Karpas-422 (cell line): Measurements from ENCODE around the gene PRKCZ. TPM values are rescaled to one million over a fixed set of nuclear protein-coding genes. Genes with fewer than 3 reads are reported as not detected.
"Not testable (repeated sequence)": the region's sequence is repeated elsewhere in the genome, so short reads cannot be mapped to it uniquely, and the experiment has no call there.

Experiments used
- DNase-seq: peaks from one replicate; pipeline ENCODE4 v3.0.0-alpha.2; 2015
- H2AFZ ChIP-seq: fragments of 200-600 bp; sonication (generic); 2 replicates; pipeline ENCODE4 v1.6.1; 2014; ENCODE audit warnings: antibody characterized with exemption, low read length, mixed read lengths
- H3K27ac ChIP-seq: fragments of 200-600 bp; sonication (generic); 2 replicates; pipeline ENCODE4 v1.5.1; 2014; ENCODE audit warnings: mild to moderate bottlenecking, low read length, moderate library complexity
- H3K27me3 ChIP-seq: fragments of 200-600 bp; sonication (generic); 2 replicates; pipeline ENCODE4 v1.6.1; 2014; ENCODE audit warnings: low read length, mixed read lengths
- H3K36me3 ChIP-seq: fragments of 200-600 bp; sonication (generic); 2 replicates; pipeline ENCODE4 v1.6.1; 2014; ENCODE audit warnings: low read length, mixed read lengths; ENCODE audit not compliant: insufficient read depth
- H3K4me1 ChIP-seq: fragments of 200-600 bp; sonication (generic); 2 replicates; pipeline ENCODE4 v1.6.1; 2014; ENCODE audit warnings: mild to moderate bottlenecking, low read length, mixed read lengths
- H3K4me2 ChIP-seq: fragments of 200-600 bp; sonication (generic); 2 replicates; pipeline ENCODE4 v1.6.1; 2014; ENCODE audit warnings: low read length, low read depth, mild to moderate bottlenecking; ENCODE audit not compliant: poor library complexity, severe bottlenecking
- H3K4me3 ChIP-seq: fragments of 200-600 bp; sonication (generic); 2 replicates; pipeline ENCODE4 v1.5.1; 2014; ENCODE audit warnings: mild to moderate bottlenecking, antibody characterized with exemption, low read length, mixed read lengths
- H3K79me2 ChIP-seq: fragments of 200-600 bp; sonication (generic); 2 replicates; pipeline ENCODE4 v1.6.1; 2014; ENCODE audit warnings: mild to moderate bottlenecking, low read length, mixed read lengths
- H3K9ac ChIP-seq: fragments of 200-600 bp; sonication (generic); 2 replicates; pipeline ENCODE4 v1.6.0; 2014; ENCODE audit warnings: low read length
- H3K9me2 ChIP-seq: fragments of 200-600 bp; sonication (generic), shearing (Covaris generic); replicated peaks from 2 replicates; pipeline ENCODE4 v1.6.0; 2014; ENCODE audit warnings: mild to moderate bottlenecking, low read length, moderate library complexity; ENCODE audit not compliant: insufficient read depth
- H3K9me3 ChIP-seq: fragments of 300-700, 200-600 bp; sonication (generic); 2 replicates; pipeline ENCODE4 v1.6.1; 2014; ENCODE audit warnings: low read length, mixed read lengths
- H4K20me1 ChIP-seq: fragments of 200-600 bp; sonication (generic); 2 replicates; pipeline ENCODE4 v1.6.1; 2014; ENCODE audit warnings: mild to moderate bottlenecking, antibody characterized with exemption, low read length, low read depth; ENCODE audit not compliant: insufficient read depth
- total RNA-seq: library from RNA; depleted of rRNA; stranded (reverse); fragments of >200 nt; shearing (Covaris generic); gene quantifications from 2 replicates; pipeline ENCODE4 v1.2.3, GENCODE V29; 2014; ENCODE audit warnings: low replicate concordance

Gene PRKCZ
- total RNA-seq, 1 experiment from 2014 or later, result not detected

GRCh38 chr1:2110191-2110737 lies 60.1 kb downstream of the PRKCZ start:
- no peak for DNase-seq
- H4K20me1 ChIP-seq, result no peaks in the 10 kb centered on the region
- H3K9me2 ChIP-seq, result no peaks in the 10 kb centered on the region
- H3K4me3 ChIP-seq, result no peak overlapping the region
- H3K79me2 ChIP-seq, result no peaks in the 10 kb centered on the region
- H3K9me3 ChIP-seq, result no peaks in the 10 kb centered on the region
- H2AFZ ChIP-seq, result no peak overlapping the region
- no peak overlapping the region for H3K27ac ChIP-seq
- H3K36me3 ChIP-seq, result no peaks in the 10 kb centered on the region
- H3K9ac ChIP-seq, result no peak overlapping the region
- H3K27me3 ChIP-seq, result no peaks in the 10 kb centered on the region
- H3K4me1 ChIP-seq, result no peaks in the 10 kb centered on the region
- no peak overlapping the region for H3K4me2 ChIP-seq

- no peak overlapping the region for H3K27ac ChIP-seq
- H2AFZ ChIP-seq, result no peak overlapping the region
- H3K9me2 ChIP-seq, result no peaks in the 10 kb centered on the region
- H3K79me2 ChIP-seq, result no peaks in the 10 kb centered on the region
- H3K9me3 ChIP-seq, result no peaks in the 10 kb centered on the region
- no peak for DNase-seq
- H3K9ac ChIP-seq, result no peak overlapping the region
- H3K27me3 ChIP-seq, result no peaks in the 10 kb centered on the region
- H3K4me3 ChIP-seq, result no peak overlapping the region
- no peak overlapping the region for H3K4me2 ChIP-seq
- H3K36me3 ChIP-seq, result no peaks in the 10 kb centered on the region
- H4K20me1 ChIP-seq, result no peaks in the 10 kb centered on the region
- no peaks in the 10 kb centered on the region for H3K4me1 ChIP-seq
Measured at GRCh38 chr1:2110738-2111673, 60.8 kb downstream of the PRKCZ start.

DNA sequence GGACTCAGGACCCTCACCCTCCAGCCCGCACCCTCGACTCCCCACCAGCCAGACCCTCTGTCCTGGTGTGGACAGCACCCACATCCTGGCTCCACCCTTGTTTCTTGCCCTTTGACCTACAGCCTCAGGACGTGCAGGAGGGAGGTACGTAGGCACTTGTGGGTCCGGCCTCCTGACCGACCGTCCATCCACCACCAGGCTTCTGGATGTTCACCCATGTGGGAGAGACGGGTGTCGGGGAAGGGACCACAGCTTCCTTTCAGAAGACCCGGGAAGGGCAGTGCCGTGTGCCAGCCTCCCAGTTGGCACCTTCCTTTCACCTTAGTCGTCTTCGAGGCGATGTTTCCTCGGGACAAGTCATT lies 61.4 kb downstream of the PRKCZ start:
- Histone ChIP-seq H3K9ac (no peak overlapping the region), H3K4me1 (no peaks in the 10 kb centered on the region), H3K27me3 (no peaks in the 10 kb centered on the region), H3K9me3 (no peaks in the 10 kb centered on the region), H3K27ac (no peak overlapping the region), H3K9me2 (no peaks in the 10 kb centered on the region), H3K79me2 (no peaks in the 10 kb centered on the region), H2AFZ (no peak overlapping the region), H3K4me2 (no peak overlapping the region), H4K20me1 (no peaks in the 10 kb centered on the region), H3K4me3 (no peak overlapping the region), H3K36me3 (no peaks in the 10 kb centered on the region)
- DNase-seq, result no peak

DNA sequence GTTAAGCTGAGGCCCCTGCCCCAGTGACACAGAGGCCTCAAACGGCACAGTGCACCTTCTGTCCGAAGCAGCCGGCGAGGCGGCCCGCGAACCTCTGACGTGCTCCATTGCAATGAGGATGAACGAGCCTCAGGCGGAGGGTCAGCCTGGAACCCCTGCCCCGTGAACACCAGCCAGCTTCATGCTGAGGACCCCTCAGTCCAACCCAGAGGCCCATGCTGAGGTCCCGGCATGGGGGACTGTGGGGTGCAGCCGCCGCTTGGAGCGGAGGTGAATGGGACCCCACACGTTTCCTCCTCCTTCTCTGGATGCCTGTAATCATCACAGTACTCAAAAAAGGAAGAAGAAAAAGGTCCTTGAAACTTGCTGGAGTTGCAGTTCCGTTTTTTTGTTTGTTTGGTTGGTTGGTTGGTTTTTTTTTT lies 62.1 kb downstream of the PRKCZ start:
- H3K79me2 ChIP-seq, result no peaks in the 10 kb centered on the region
- H3K27me3 ChIP-seq, result no peaks in the 10 kb centered on the region
- H3K9ac ChIP-seq, result no peak overlapping the region
- no peak overlapping the region for H2AFZ ChIP-seq
- H3K36me3 ChIP-seq, result no peaks in the 10 kb centered on the region
- no peak overlapping the region for H3K4me3 ChIP-seq
- no peaks in the 10 kb centered on the region for H3K4me1 ChIP-seq
- H3K27ac ChIP-seq, result no peak overlapping the region
- no peaks in the 10 kb centered on the region for H4K20me1 ChIP-seq
- H3K9me2 ChIP-seq, result no peaks in the 10 kb centered on the region
- peak; percentile 51 for DNase-seq
- no peak overlapping the region for H3K4me2 ChIP-seq
- H3K9me3 ChIP-seq, result no peaks in the 10 kb centered on the region

- no peak overlapping the region for H3K4me2 ChIP-seq
- H3K9me2 ChIP-seq, result no peaks in the 10 kb centered on the region
- H3K9ac ChIP-seq, result no peak overlapping the region
- no peak for DNase-seq
- H3K27ac ChIP-seq, result no peak overlapping the region
- H3K4me1 ChIP-seq, result no peaks in the 10 kb centered on the region
- H2AFZ ChIP-seq, result no peak overlapping the region
- no peaks in the 10 kb centered on the region for H3K27me3 ChIP-seq
- H3K4me3 ChIP-seq, result no peak overlapping the region
- no peaks in the 10 kb centered on the region for H3K36me3 ChIP-seq
- H3K9me3 ChIP-seq, result no peaks in the 10 kb centered on the region
- H4K20me1 ChIP-seq, result no peaks in the 10 kb centered on the region
- no peaks in the 10 kb centered on the region for H3K79me2 ChIP-seq
Measured at GRCh38 chr1:2113620-2114135, 63.5 kb downstream of the PRKCZ start.

DNA sequence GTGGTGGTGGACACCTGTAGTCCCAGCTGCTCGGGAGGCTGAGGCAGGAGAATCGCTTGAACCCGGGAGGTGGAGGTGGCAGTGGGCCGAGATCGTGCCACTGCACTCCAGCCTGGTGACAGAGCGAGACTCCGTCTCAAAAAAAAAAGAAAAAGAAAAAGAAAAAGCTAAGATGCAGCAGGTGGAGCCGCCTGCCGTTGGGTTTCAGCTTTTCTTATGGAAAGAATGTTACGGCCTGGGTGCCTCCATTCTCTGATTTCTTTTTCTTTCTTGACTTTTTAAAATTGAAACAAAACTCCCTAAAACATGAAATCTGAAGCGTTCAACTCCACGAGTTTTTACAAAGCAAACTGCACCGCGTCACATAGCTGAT lies 64.4 kb downstream of the PRKCZ start:
- not testable (repeated sequence) for H3K4me1 ChIP-seq, H2AFZ ChIP-seq, H3K36me3 ChIP-seq, H3K9me2 ChIP-seq, H3K4me2 ChIP-seq, H3K9me3 ChIP-seq, H3K27me3 ChIP-seq, H4K20me1 ChIP-seq, H3K79me2 ChIP-seq, H3K4me3 ChIP-seq, DNase-seq, H3K9ac ChIP-seq, H3K27ac ChIP-seq

DNA sequence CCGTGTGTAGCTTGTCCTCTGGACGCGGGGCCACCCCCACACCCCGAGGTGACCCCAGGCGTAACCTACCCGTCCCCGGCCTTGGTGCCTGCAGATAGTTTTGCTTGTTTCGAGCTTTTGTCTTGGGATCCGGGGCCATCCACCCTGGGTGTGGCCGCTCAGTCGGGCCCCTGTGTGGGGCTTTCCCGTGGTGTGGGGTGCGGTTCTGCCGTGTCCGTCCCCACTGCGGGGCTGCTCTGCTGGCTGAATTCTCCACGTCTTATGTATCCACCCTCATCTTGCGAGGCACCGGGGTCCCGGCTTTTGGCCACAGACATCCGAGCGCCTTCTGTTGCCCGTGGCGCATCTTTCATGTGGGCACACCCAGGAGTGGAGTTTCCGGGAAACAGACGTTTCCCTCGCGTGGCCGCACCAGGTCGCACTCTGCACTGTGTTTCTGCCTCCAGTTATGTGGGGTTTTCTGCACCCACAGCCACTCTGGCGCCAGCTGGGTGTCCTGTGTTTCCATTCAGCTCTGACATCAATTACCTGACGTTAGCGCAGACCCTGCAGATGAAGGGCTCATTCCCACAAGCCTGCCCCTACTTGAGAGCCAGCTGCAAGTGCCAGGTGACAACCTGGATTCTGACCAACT lies 64.9 kb downstream of the PRKCZ start:
- Histone ChIP-seq H2AFZ (no peak overlapping the region), H3K36me3 (no peaks in the 10 kb centered on the region), H3K27me3 (no peaks in the 10 kb centered on the region), H3K9me3 (no peaks in the 10 kb centered on the region), H3K4me2 (no peak overlapping the region), H3K9ac (no peak overlapping the region), H3K9me2 (no peaks in the 10 kb centered on the region), H3K79me2 (no peaks in the 10 kb centered on the region), H4K20me1 (no peaks in the 10 kb centered on the region), H3K4me3 (no peak overlapping the region), H3K4me1 (no peaks in the 10 kb centered on the region), H3K27ac (no peak overlapping the region)
- no peak for DNase-seq

DNA sequence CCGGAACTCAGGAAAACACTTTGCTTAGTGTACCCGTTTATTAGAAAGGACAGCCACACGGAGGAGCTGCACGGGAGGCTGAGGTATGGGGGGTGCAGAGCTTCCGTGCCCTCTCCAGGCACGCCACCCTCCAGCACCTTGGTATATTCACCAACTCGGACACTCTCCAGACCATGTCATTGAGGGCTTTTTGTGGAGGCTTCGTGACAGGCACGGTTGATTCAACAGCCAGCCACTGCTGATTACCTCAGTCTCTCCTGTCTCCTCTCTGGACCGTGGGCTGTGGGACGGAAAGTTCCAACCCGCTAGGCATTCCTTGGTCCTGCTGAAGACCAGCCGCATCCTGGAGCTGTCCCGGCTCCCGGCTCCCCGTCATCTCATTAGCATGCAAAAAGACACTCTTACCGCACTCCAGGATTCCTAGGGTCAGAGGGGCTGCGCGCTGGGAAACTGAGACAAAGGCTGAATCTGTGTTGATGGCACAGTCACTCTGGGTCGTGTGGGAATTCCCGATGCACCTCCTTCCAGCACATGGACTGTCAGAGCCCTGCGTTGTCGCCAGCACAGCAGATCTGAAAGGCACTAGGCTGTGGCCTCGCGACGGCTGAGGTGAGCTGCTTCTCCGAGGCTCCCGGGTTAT lies 65.6 kb downstream of the PRKCZ start:
- Histone ChIP-seq H2AFZ (no peak overlapping the region), H3K79me2 (no peaks in the 10 kb centered on the region), H3K27ac (no peak overlapping the region), H3K9me2 (no peaks in the 10 kb centered on the region), H3K36me3 (no peaks in the 10 kb centered on the region), H3K27me3 (no peaks in the 10 kb centered on the region), H3K4me2 (no peak overlapping the region), H3K9ac (no peak overlapping the region), H3K4me3 (no peak overlapping the region), H3K9me3 (no peaks in the 10 kb centered on the region), H3K4me1 (no peaks in the 10 kb centered on the region), H4K20me1 (no peaks in the 10 kb centered on the region)
- no peak for DNase-seq
